Measurements from ENCODE around the gene KCNMA1.

The KCNMA1 gene

GRCh38 chr10:77285529-77286182, 352.0 kb downstream of the KCNMA1 start:
- no peak for DNase-seq (ENCODE audit: low read depth, low spot score)

GRCh38 chr10:77284797-77285196, 352.8 kb downstream of the KCNMA1 start:
- DNase-seq (ENCODE audit: low read depth, low spot score), result no peak

GRCh38 chr10:77283326-77283725, 354.3 kb downstream of the KCNMA1 start:
- no peak for DNase-seq (ENCODE audit: low read depth, low spot score)

- DNase-seq (ENCODE audit: low read depth, low spot score), result no peak
These were observed 355.4 kb downstream of the KCNMA1 start for GRCh38 chr10:77282163-77282562.

GRCh38 chr10:77281719-77282118, 355.9 kb downstream of the KCNMA1 start:
- DNase-seq (ENCODE audit: low read depth, low spot score), result no peak

GRCh38 chr10:77279207-77279606, 358.4 kb downstream of the KCNMA1 start:
- DNase-seq (ENCODE audit: low read depth, low spot score), result no peak

GRCh38 chr10:77274046-77274795, 363.4 kb downstream of the KCNMA1 start:
- DNase-seq (ENCODE audit: low read depth, low spot score), result peak; percentile 62

- no peak for DNase-seq (ENCODE audit: low read depth, low spot score)
These were observed 368.4 kb downstream of the KCNMA1 start for GRCh38 chr10:77269163-77269562.

- no peak for DNase-seq (ENCODE audit: low read depth, low spot score)
These were observed 368.9 kb downstream of the KCNMA1 start for GRCh38 chr10:77268721-77269120.

- no peak for DNase-seq (ENCODE audit: low read depth, low spot score)
These were observed 369.6 kb downstream of the KCNMA1 start for GRCh38 chr10:77267703-77268675.

- no peak for DNase-seq (ENCODE audit: low read depth, low spot score)
These were observed 371.4 kb downstream of the KCNMA1 start for GRCh38 chr10:77266242-77266641.

GRCh38 chr10:77264527-77264926, 373.1 kb downstream of the KCNMA1 start:
- DNase-seq (ENCODE audit: low read depth, low spot score), result no peak

- DNase-seq (ENCODE audit: low read depth, low spot score), result no peak
These were observed 373.5 kb downstream of the KCNMA1 start for GRCh38 chr10:77264107-77264506.

- no peak for DNase-seq (ENCODE audit: low read depth, low spot score)
These were observed 373.9 kb downstream of the KCNMA1 start for GRCh38 chr10:77263700-77264099.

- DNase-seq (ENCODE audit: low read depth, low spot score), result no peak
These were observed 376.5 kb downstream of the KCNMA1 start for GRCh38 chr10:77261146-77261545.

GRCh38 chr10:77259171-77259874, 378.3 kb downstream of the KCNMA1 start:
- DNase-seq (ENCODE audit: low read depth, low spot score), result no peak

GRCh38 chr10:77256346-77256745, 381.3 kb downstream of the KCNMA1 start:
- DNase-seq (ENCODE audit: low read depth, low spot score), result no peak

GRCh38 chr10:77253556-77254064, 384.0 kb downstream of the KCNMA1 start:
- no peak for DNase-seq (ENCODE audit: low read depth, low spot score)

- DNase-seq (ENCODE audit: low read depth, low spot score), result no peak
These were observed 384.5 kb downstream of the KCNMA1 start for GRCh38 chr10:77253147-77253545.

- no peak for DNase-seq (ENCODE audit: low read depth, low spot score)
These were observed 385.0 kb downstream of the KCNMA1 start for GRCh38 chr10:77252380-77253146.

Data from astrocyte of the hippocampus (primary cell).